Neural cell (in vitro differentiated cells): ENCODE results near the gene SLC50A1. TPM values are rescaled to one million over a fixed set of nuclear protein-coding genes. Genes with fewer than 3 reads are reported as not detected.

ENCODE experiments used
- H2AFZ ChIP-seq: fragments of 200-600, 300-800 bp; sonication (generic), shearing (Covaris generic); 2 replicates; pipeline ENCODE4 v1.6.0; 2014; ENCODE audit warnings: low read depth, mild to moderate bottlenecking, antibody characterized with exemption, low read length, moderate library complexity
- H3F3A ChIP-seq: fragments of 200-600 bp; shearing (Covaris generic); 2 replicates; pipeline ENCODE4 v1.6.1; 2016; ENCODE audit warnings: mild to moderate bottlenecking, moderate library complexity, mixed read lengths, antibody characterized with exemption, low read length; ENCODE audit not compliant: insufficient read depth, poor library complexity, severe bottlenecking
- H3K27ac ChIP-seq: fragments of 200-600, 300-800 bp; sonication (generic), shearing (Covaris generic); 2 replicates; pipeline ENCODE4 v1.5.1; 2014; ENCODE audit warnings: mild to moderate bottlenecking, low read length, moderate library complexity
- H3K27me3 ChIP-seq: fragments of 300-800, 200-600 bp; sonication (generic), shearing (Covaris generic); 2 replicates; pipeline ENCODE4 v1.6.0; 2014; ENCODE audit warnings: mild to moderate bottlenecking, low read depth, low read length, moderate library complexity; ENCODE audit not compliant: insufficient read depth
- H3K36me3 ChIP-seq: fragments of 300-800, 200-600 bp; sonication (generic), shearing (Covaris generic); 2 replicates; pipeline ENCODE4 v1.5.1; 2014; ENCODE audit warnings: mild to moderate bottlenecking, antibody characterized with exemption, low read length, moderate library complexity; ENCODE audit not compliant: insufficient read depth
- H3K4me2 ChIP-seq: fragments of 300-800, 200-600 bp; sonication (generic), shearing (Covaris generic); 2 replicates; pipeline ENCODE4 v1.6.0; 2014; ENCODE audit warnings: mild to moderate bottlenecking, low read length
- H3K4me3 ChIP-seq: fragments of 300-800, 200-600 bp; sonication (generic), shearing (Covaris generic); 2 replicates; pipeline ENCODE4 v1.5.1; 2014; ENCODE audit warnings: mild to moderate bottlenecking, low read length, moderate library complexity
- H3K79me2 ChIP-seq: fragments of 200-600 bp; shearing (Covaris generic); replicated peaks from 2 replicates; pipeline ENCODE4 v1.6.0; 2014; ENCODE audit warnings: mild to moderate bottlenecking, low read length, moderate library complexity; ENCODE audit not compliant: insufficient read depth
- H3K9ac ChIP-seq: fragments of 300-800, 200-600 bp; sonication (generic), shearing (Covaris generic); 2 replicates; pipeline ENCODE4 v1.6.1; 2016; ENCODE audit warnings: mild to moderate bottlenecking, low read length, mixed read lengths
- H3K9me2 ChIP-seq: fragments of 200-600 bp; shearing (Covaris generic); 2 replicates; pipeline ENCODE4 v1.6.1; 2016; ENCODE audit warnings: mild to moderate bottlenecking, low read length, mixed read lengths; ENCODE audit not compliant: insufficient read depth
- H3K9me3 ChIP-seq: fragments of 200-600, 300-800 bp; sonication (generic), shearing (Covaris generic); 2 replicates; pipeline ENCODE4 v1.6.1; 2016; ENCODE audit warnings: mild to moderate bottlenecking, mixed run types, low read length, moderate library complexity, mixed read lengths
- H4K20me1 ChIP-seq: fragments of 200-600 bp; shearing (Covaris generic); 2 replicates; pipeline ENCODE4 v1.6.1; 2016; ENCODE audit warnings: mild to moderate bottlenecking, mixed run types; ENCODE audit not compliant: insufficient read depth
- EP300 ChIP-seq: fragments of 450-650 bp; conservative IDR thresholded peaks from 2 replicates; pipeline ENCODE4 v1.6.1; 2014; ENCODE audit warnings: antibody characterized with exemption, mild to moderate bottlenecking, moderate library complexity; ENCODE audit not compliant: poor library complexity, severe bottlenecking
- EZH2 ChIP-seq: fragments of 200-600, 300-800 bp; shearing (Covaris generic), sonication (generic); IDR thresholded peaks from 2 replicates; pipeline ENCODE4 v1.6.1; 2014; ENCODE audit warnings: antibody characterized with exemption, low read length, borderline replicate concordance, mild to moderate bottlenecking; ENCODE audit not compliant: insufficient read depth, poor library complexity, severe bottlenecking
- MXI1 ChIP-seq: fragments of 450-650 bp; conservative IDR thresholded peaks from 2 replicates; pipeline ENCODE4 v1.6.1; 2014; ENCODE audit warnings: antibody characterized with exemption, mild to moderate bottlenecking; ENCODE audit not compliant: poor library complexity, severe bottlenecking
- POLR2AphosphoS5 ChIP-seq: IDR thresholded peaks from 2 replicates; pipeline ENCODE4 v1.6.1; 2012
- RAD21 ChIP-seq: fragments of 450-650 bp; conservative IDR thresholded peaks from 2 replicates; pipeline ENCODE4 v1.6.1; 2014; ENCODE audit warnings: antibody characterized with exemption, mild to moderate bottlenecking, moderate library complexity
- SMC3 ChIP-seq: fragments of 450-650 bp; conservative IDR thresholded peaks from 2 replicates; pipeline ENCODE4 v1.6.1; 2014; ENCODE audit warnings: antibody characterized with exemption, mild to moderate bottlenecking, moderate library complexity; ENCODE audit not compliant: poor library complexity
- TAF1 ChIP-seq: IDR thresholded peaks from 2 replicates; pipeline ENCODE4 v1.6.1; 2012; ENCODE audit warnings: low read depth
- polyA plus RNA-seq: library from polyadenylated mRNA; depleted of rRNA; stranded (reverse); fragments of >200 nt; gene quantifications from 2 replicates; pipeline ENCODE4 v1.2.3, GENCODE V29; 2014
- TF ChIP-seq, protein P1 (sequence below): IDR thresholded peaks from 2 replicates; pipeline ENCODE4 v1.6.1; 2012; ENCODE audit warnings: borderline replicate concordance
- TF ChIP-seq, protein P2 (sequence below): fragments of 450-650 bp; IDR thresholded peaks from 2 replicates; pipeline ENCODE4 v1.5.1; 2014; ENCODE audit warnings: antibody characterized with exemption, mild to moderate bottlenecking, moderate library complexity; ENCODE audit not compliant: poor library complexity, severe bottlenecking

SLC50A1 gene
- polyA plus RNA-seq, 1 donor from 2014 or later = 12.6 TPM

DNA sequence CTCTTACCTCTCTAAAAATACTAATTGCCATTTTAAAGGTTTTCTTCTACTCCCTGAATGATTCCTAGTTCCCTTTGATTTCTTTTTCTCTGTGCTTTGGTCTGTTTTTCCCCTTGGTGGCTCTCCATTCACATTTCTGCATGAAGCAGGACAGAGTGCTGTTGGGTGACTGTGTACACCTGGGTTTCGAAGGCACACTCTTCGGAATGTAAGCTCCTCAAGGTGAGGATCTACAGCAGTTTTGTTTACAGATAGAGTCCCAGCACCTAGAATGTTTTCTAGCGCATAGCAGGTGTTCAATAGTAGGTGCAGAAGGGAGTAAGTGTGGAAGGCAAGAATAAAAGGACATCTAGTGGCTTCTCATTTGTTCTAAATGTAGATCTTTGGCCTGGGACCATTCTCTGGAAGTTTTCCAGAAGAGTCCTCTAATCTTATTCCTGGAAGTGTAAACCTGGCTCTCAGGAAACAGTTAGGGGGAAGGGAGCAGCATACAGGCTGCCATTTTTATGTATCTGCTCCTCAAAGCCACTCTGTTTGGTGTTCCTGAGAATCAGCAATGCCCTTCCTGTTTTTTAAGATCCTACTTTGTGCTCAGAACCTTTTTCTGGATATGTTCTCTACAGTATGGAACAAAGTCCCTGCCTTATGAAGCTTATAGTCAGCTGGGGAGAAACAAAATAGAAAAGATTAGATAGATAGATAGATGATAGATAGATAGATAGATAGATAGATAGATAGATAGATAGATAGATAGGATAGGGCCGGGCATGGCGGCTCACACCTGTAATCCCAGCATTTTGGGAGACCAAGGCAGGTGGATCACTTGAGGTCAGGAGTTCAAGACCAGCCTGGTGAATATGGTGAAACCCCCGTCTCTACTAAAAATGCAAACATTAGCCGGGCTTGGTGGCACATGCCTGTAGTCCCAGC is 30.8 kb upstream of the SLC50A1 start:
- Histone ChIP-seq H3K4me3 (no peak overlapping the region), H3F3A (no peaks in the 10 kb centered on the region), H3K9me2 (no peaks in the 10 kb centered on the region), H3K36me3 (no peaks in the 10 kb centered on the region), H3K9ac (no peak overlapping the region), H4K20me1 (no peaks in the 10 kb centered on the region), H2AFZ (no peak overlapping the region), H3K4me2 (no peak overlapping the region), H3K27me3 (no peaks in the 10 kb centered on the region), H3K9me3 (no peaks in the 10 kb centered on the region), H3K27ac (no peak overlapping the region), H3K79me2 (no peaks in the 10 kb centered on the region)
- TF ChIP-seq RAD21 = no peak
- TF ChIP-seq, protein P1, sequence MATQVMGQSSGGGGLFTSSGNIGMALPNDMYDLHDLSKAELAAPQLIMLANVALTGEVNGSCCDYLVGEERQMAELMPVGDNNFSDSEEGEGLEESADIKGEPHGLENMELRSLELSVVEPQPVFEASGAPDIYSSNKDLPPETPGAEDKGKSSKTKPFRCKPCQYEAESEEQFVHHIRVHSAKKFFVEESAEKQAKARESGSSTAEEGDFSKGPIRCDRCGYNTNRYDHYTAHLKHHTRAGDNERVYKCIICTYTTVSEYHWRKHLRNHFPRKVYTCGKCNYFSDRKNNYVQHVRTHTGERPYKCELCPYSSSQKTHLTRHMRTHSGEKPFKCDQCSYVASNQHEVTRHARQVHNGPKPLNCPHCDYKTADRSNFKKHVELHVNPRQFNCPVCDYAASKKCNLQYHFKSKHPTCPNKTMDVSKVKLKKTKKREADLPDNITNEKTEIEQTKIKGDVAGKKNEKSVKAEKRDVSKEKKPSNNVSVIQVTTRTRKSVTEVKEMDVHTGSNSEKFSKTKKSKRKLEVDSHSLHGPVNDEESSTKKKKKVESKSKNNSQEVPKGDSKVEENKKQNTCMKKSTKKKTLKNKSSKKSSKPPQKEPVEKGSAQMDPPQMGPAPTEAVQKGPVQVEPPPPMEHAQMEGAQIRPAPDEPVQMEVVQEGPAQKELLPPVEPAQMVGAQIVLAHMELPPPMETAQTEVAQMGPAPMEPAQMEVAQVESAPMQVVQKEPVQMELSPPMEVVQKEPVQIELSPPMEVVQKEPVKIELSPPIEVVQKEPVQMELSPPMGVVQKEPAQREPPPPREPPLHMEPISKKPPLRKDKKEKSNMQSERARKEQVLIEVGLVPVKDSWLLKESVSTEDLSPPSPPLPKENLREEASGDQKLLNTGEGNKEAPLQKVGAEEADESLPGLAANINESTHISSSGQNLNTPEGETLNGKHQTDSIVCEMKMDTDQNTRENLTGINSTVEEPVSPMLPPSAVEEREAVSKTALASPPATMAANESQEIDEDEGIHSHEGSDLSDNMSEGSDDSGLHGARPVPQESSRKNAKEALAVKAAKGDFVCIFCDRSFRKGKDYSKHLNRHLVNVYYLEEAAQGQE = no peak
- TF ChIP-seq POLR2AphosphoS5 = no peak
- TF ChIP-seq, protein P2, sequence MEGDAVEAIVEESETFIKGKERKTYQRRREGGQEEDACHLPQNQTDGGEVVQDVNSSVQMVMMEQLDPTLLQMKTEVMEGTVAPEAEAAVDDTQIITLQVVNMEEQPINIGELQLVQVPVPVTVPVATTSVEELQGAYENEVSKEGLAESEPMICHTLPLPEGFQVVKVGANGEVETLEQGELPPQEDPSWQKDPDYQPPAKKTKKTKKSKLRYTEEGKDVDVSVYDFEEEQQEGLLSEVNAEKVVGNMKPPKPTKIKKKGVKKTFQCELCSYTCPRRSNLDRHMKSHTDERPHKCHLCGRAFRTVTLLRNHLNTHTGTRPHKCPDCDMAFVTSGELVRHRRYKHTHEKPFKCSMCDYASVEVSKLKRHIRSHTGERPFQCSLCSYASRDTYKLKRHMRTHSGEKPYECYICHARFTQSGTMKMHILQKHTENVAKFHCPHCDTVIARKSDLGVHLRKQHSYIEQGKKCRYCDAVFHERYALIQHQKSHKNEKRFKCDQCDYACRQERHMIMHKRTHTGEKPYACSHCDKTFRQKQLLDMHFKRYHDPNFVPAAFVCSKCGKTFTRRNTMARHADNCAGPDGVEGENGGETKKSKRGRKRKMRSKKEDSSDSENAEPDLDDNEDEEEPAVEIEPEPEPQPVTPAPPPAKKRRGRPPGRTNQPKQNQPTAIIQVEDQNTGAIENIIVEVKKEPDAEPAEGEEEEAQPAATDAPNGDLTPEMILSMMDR = no peak
- TF ChIP-seq MXI1 = no peak
- TF ChIP-seq EZH2 = no peak
- no peak for TF ChIP-seq EP300
- no peak for TF ChIP-seq TAF1
- no peak for TF ChIP-seq SMC3

DNA sequence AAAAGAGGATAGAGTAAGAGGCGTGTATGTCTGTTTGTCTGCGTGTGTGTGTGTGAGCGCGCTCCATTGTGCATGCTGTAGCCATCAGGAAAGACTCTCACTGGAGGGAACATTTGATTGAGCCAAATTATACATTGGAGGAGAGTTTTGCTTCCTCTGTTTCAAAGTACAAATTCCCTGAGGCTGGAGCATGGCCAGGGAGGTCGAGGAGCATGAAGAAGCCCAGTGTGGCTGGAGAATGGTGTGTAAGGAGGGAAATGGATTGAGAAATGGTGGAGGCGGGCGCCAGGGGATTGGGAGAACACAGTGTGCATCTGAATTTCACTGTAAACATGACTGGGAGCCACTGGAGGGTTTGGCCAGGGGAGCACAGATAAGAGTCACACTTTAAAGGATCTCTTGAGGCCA is 30.0 kb upstream of the SLC50A1 start:
- no peaks in the 10 kb centered on the region for H3K9me3 ChIP-seq
- no peak overlapping the region for H3K27ac ChIP-seq
- no peaks in the 10 kb centered on the region for H3F3A ChIP-seq
- no peak overlapping the region for H2AFZ ChIP-seq
- no peak overlapping the region for H3K4me2 ChIP-seq
- no peak overlapping the region for H3K4me3 ChIP-seq
- H3K9me2 ChIP-seq = no peaks in the 10 kb centered on the region
- H3K36me3 ChIP-seq = no peaks in the 10 kb centered on the region
- no peaks in the 10 kb centered on the region for H4K20me1 ChIP-seq
- TF ChIP-seq, protein P2 = no peak
- TF ChIP-seq EZH2 (no peak), POLR2AphosphoS5 (no peak), EP300 (no peak), RAD21 (no peak), SMC3 (no peak), TAF1 (no peak), MXI1 (no peak)
- TF ChIP-seq, protein P1 = no peak
- no peaks in the 10 kb centered on the region for H3K27me3 ChIP-seq
- H3K79me2 ChIP-seq = no peaks in the 10 kb centered on the region
- H3K9ac ChIP-seq = no peak overlapping the region
